GM12878 (cell line): ENCODE results near the gene BATF.

ENCODE experiments used
- CHD1 ChIP-seq: IDR thresholded peaks from 2 replicates; pipeline ENCODE4 v1.6.1; 2012; ENCODE audit warnings: low read depth, low read length, improper control_type of control experiment
- CHD2 ChIP-seq: IDR thresholded peaks from 2 replicates; pipeline ENCODE4 v1.6.1; 2011; ENCODE audit warnings: low read depth, low read length, improper control_type of control experiment, borderline replicate concordance
- CTCF ChIP-seq, 3 experiments: IDR thresholded peaks in 2 of 3; conservative IDR thresholded peaks in 1 of 3; 2 replicates each; pipeline ENCODE4 v1.5.1; 2011; ENCODE audit warnings: low read depth in 3 of 3, low read length in 3 of 3, mild to moderate bottlenecking in 3 of 3, control low read depth in 2 of 3, moderate library complexity in 2 of 3, inconsistent platforms in 1 of 3, mixed read lengths in 1 of 3; ENCODE audit not compliant: control insufficient read depth in 2 of 3, insufficient read depth in 1 of 3; ENCODE audit errors: extremely low read depth in 1 of 3
- DPF2 ChIP-seq: fragments of 450-650 bp; IDR thresholded peaks from 2 replicates; pipeline ENCODE4 v1.6.1; 2017; ENCODE audit warnings: mild to moderate bottlenecking
- E2F4 ChIP-seq: IDR thresholded peaks from 2 replicates; pipeline ENCODE4 v1.6.1; 2012; ENCODE audit warnings: low read depth, low read length, improper control_type of control experiment
- EZH2 ChIP-seq: IDR thresholded peaks from 2 replicates; pipeline ENCODE4 v1.6.1; 2012; ENCODE audit warnings: low read depth, mild to moderate bottlenecking, control low read depth, inconsistent platforms, low read length, borderline replicate concordance; ENCODE audit not compliant: control insufficient read depth
- FOXM1 ChIP-seq: IDR thresholded peaks from 2 replicates; pipeline ENCODE4 v1.6.1; 2012; ENCODE audit warnings: low read depth, mild to moderate bottlenecking, inconsistent platforms, low read length, moderate library complexity
- POU2F2 ChIP-seq: IDR thresholded peaks from 3 replicates; pipeline ENCODE4 v1.6.1; 2011; ENCODE audit warnings: low read depth, mild to moderate bottlenecking, low read length, borderline replicate concordance
- ZNF384 ChIP-seq: IDR thresholded peaks from 2 replicates; pipeline ENCODE4 v1.6.1; 2012; ENCODE audit warnings: low read depth, mild to moderate bottlenecking, low read length, improper control_type of control experiment, borderline replicate concordance
- ZNF592 ChIP-seq: fragments of 450-650 bp; IDR thresholded peaks from 2 replicates; pipeline ENCODE4 v1.6.1; 2017; ENCODE audit warnings: mild to moderate bottlenecking, moderate library complexity
- ZNF687 ChIP-seq: fragments of 450-650 bp; IDR thresholded peaks from 2 replicates; pipeline ENCODE4 v1.6.1; 2017; ENCODE audit warnings: mild to moderate bottlenecking, moderate library complexity

GRCh38 chr14:75547552-75548250 is 25.4 kb downstream of the BATF start:
- TF ChIP-seq CTCF (IDR thresholded peaks at IDR 0.05 in 2 of 3, conservative IDR thresholded peaks at IDR 0.05 in 1 of 3; ENCODE audit: control insufficient read depth in 2 of 3, extremely low read depth in 1 of 3, insufficient read depth in 1 of 3, low read depth in 3 of 3, low read length in 3 of 3): no peak
- no peak for TF ChIP-seq CHD2
- no peak for TF ChIP-seq POU2F2
- TF ChIP-seq FOXM1: no peak
- TF ChIP-seq ZNF592: no peak
- no peak for TF ChIP-seq ZNF384
- TF ChIP-seq EZH2: no peak
- TF ChIP-seq DPF2: no peak
- TF ChIP-seq E2F4: no peak
- TF ChIP-seq ZNF687: no peak
- TF ChIP-seq CHD1: no peak
